ENCODE data around the gene NUP62. TPM values are rescaled to one million over a fixed set of nuclear protein-coding genes. Genes with fewer than 3 reads are reported as not detected.

NUP62 gene
- polyA plus RNA-seq, 1 experiment = 12.4 TPM

DNA sequence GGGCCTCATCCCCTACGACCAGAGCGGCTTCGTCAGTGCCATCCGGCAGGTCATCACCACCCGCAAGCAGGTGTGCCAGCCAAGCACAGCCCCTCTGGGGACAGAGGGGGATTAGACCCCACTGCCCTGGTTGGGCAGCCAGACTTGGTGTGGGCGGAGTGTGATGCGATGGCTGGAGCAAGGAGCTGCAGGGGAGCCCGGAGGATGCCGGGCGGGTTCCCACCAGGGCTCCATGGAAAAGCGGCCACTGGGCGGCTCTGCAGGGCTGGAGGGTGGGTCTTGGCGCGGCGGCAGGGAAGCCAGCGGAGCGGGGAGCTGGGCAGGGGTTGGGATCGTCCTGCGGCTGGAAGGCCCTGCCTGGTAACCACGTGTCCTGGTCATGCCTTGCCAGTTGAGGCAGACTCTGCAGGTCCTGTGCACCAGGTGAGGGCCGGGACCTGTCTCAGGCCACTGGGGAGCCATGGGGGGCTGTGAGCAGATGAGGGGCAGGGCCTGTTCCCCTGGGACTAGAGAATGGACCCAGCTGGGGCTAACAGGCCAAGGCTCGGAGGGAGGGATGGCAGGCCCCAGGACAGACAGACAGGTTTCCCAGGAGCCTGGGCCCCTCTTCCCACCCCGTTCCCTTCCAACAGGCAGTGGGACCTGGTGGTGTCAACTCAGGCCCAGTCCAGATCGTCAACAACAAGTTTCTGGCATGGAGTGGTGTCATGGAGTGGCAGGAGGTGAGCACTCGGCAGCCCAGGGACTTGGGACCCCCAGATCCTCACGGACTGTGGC lies 72.1 kb downstream of the NUP62 start:
- no peak for DNase-seq (ENCODE audit: low read depth, low spot score)
- ChIA-PET CTCF (no interaction called here), POLR2A (interaction anchor here (1.1 to 2.3 kb wide), 2 partner anchors 9 to 12 kb away, joined by 4 to 5 read pairs; no protein-coding TSS in a partner anchor)
- no peak overlapping the region for H3K4me3 ChIP-seq (ENCODE audit: low read depth, low read length)
- H3K27ac ChIP-seq (ENCODE audit: low read depth, low read length) = peak overlapping the region; percentile 39
- TF ChIP-seq, protein P1, sequence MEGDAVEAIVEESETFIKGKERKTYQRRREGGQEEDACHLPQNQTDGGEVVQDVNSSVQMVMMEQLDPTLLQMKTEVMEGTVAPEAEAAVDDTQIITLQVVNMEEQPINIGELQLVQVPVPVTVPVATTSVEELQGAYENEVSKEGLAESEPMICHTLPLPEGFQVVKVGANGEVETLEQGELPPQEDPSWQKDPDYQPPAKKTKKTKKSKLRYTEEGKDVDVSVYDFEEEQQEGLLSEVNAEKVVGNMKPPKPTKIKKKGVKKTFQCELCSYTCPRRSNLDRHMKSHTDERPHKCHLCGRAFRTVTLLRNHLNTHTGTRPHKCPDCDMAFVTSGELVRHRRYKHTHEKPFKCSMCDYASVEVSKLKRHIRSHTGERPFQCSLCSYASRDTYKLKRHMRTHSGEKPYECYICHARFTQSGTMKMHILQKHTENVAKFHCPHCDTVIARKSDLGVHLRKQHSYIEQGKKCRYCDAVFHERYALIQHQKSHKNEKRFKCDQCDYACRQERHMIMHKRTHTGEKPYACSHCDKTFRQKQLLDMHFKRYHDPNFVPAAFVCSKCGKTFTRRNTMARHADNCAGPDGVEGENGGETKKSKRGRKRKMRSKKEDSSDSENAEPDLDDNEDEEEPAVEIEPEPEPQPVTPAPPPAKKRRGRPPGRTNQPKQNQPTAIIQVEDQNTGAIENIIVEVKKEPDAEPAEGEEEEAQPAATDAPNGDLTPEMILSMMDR (IDR thresholded peaks at IDR 0.05; ENCODE audit: low read depth, low read length) = no peak
- H3K9me3 ChIP-seq (ENCODE audit: control insufficient read depth, insufficient read depth, low read length) = no peaks in the 10 kb centered on the region; the same call in 1 of the 2 replicates
- no peaks in the 10 kb centered on the region for H3K27me3 ChIP-seq (ENCODE audit: control insufficient read depth, insufficient read depth, low read length)

Other genes with a start within 250 kb of the NUP62 start
- 0.19 and 0.33 TPM in 2 replicates for gene ADM5, start 239.9 kb downstream of the NUP62 start, polyA plus RNA-seq (2011; rRNA removed)
- 20.3 and 24.2 TPM in 2 replicates for gene CPT1C, start 238.4 kb downstream of the NUP62 start, polyA plus RNA-seq (2011; rRNA removed)
- gene TSKS, start 166.2 kb downstream of the NUP62 start, polyA plus RNA-seq (2011; rRNA removed) = not detected in 2 replicates
- gene AP2A1, start 162.5 kb downstream of the NUP62 start, polyA plus RNA-seq (2011; rRNA removed) = 59.1 and 82.2 TPM in 2 replicates
- gene FUZ, start 116.2 kb downstream of the NUP62 start, polyA plus RNA-seq (2011; rRNA removed) = 6.9 and 9.0 TPM in 2 replicates
- 12.6 and 20.3 TPM in 2 replicates for gene MED25, start 111.2 kb downstream of the NUP62 start, polyA plus RNA-seq (2011; rRNA removed)
- gene PTOV1, start 78.3 kb downstream of the NUP62 start, polyA plus RNA-seq (2011; rRNA removed) = 37.6 and 58.5 TPM in 2 replicates
- gene PNKP, start 61.9 kb downstream of the NUP62 start, polyA plus RNA-seq (2011; rRNA removed) = 13.0 and 13.1 TPM in 2 replicates
- 27.5 and 33.1 TPM in 2 replicates for gene AKT1S1, start 52.1 kb downstream of the NUP62 start, polyA plus RNA-seq (2011; rRNA removed)
- gene TBC1D17, start 51.8 kb downstream of the NUP62 start, polyA plus RNA-seq (2011; rRNA removed) = 15.6 and 23.0 TPM in 2 replicates
- 0.30 and 0.92 TPM in 2 replicates for gene IL4I1, start 32.6 kb downstream of the NUP62 start, polyA plus RNA-seq (2011; rRNA removed)
- gene ATF5, start 299 bp downstream of the NUP62 start, polyA plus RNA-seq (2011; rRNA removed) = 6.3 and 6.8 TPM in 2 replicates
- not detected in 2 replicates for gene SIGLEC11, start 31.7 kb upstream of the NUP62 start, polyA plus RNA-seq (2011; rRNA removed)
- 22.5 and 24.7 TPM in 2 replicates for gene VRK3, start 95.9 kb upstream of the NUP62 start, polyA plus RNA-seq (2011; rRNA removed)
- 6.2 and 6.5 TPM in 2 replicates for gene ZNF473, start 96.5 kb upstream of the NUP62 start, polyA plus RNA-seq (2011; rRNA removed)
- gene IZUMO2, start 233.8 kb upstream of the NUP62 start, polyA plus RNA-seq (2011; rRNA removed) = not detected in 2 replicates